ENCODE data around the gene RTKN2. TPM values are rescaled to one million over a fixed set of nuclear protein-coding genes. Genes with fewer than 3 reads are reported as not detected.

RTKN2 gene
- total RNA-seq, 1 donor from 2014 or later, result 6.7 TPM

- no peak overlapping the region for H3K4me3 ChIP-seq (ENCODE audit: low read depth, low read length)
- DNase-seq (ENCODE audit: low read depth), result no peak
- H3K27me3 ChIP-seq (ENCODE audit: control insufficient read depth, insufficient read depth, low read length), result no peaks in the 10 kb centered on the region
- no peaks in the 10 kb centered on the region for H3K36me3 ChIP-seq (ENCODE audit: control insufficient read depth, insufficient read depth, low read length)
- TF ChIP-seq CTCF (IDR thresholded peaks at IDR 0.05; ENCODE audit: insufficient read depth, low read length, poor library complexity, severe bottlenecking), result no peak
These were observed 79.5 kb downstream of the RTKN2 start for GRCh38 chr10:62189131-62189530.

- H3K27me3 ChIP-seq (ENCODE audit: control insufficient read depth, insufficient read depth, low read length), result no peaks in the 10 kb centered on the region
- DNase-seq (ENCODE audit: low read depth), result no peak
- no peak for TF ChIP-seq CTCF (IDR thresholded peaks at IDR 0.05; ENCODE audit: insufficient read depth, low read length, poor library complexity, severe bottlenecking)
- H3K36me3 ChIP-seq (ENCODE audit: control insufficient read depth, insufficient read depth, low read length), result no peaks in the 10 kb centered on the region
- H3K4me3 ChIP-seq (ENCODE audit: low read depth, low read length), result no peak overlapping the region
These were observed 80.5 kb downstream of the RTKN2 start for GRCh38 chr10:62188021-62188616.

- H3K4me3 ChIP-seq (ENCODE audit: low read depth, low read length), result no peak overlapping the region
- no peaks in the 10 kb centered on the region for H3K27me3 ChIP-seq (ENCODE audit: control insufficient read depth, insufficient read depth, low read length)
- no peaks in the 10 kb centered on the region for H3K36me3 ChIP-seq (ENCODE audit: control insufficient read depth, insufficient read depth, low read length)
- no peak for TF ChIP-seq CTCF (IDR thresholded peaks at IDR 0.05; ENCODE audit: insufficient read depth, low read length, poor library complexity, severe bottlenecking)
- no peak for DNase-seq (ENCODE audit: low read depth)
These were observed 81.5 kb downstream of the RTKN2 start for GRCh38 chr10:62186999-62187675.

GRCh38 chr10:62185919-62186692 is 82.5 kb downstream of the RTKN2 start:
- no peaks in the 10 kb centered on the region for H3K36me3 ChIP-seq (ENCODE audit: control insufficient read depth, insufficient read depth, low read length)
- TF ChIP-seq CTCF (IDR thresholded peaks at IDR 0.05; ENCODE audit: insufficient read depth, low read length, poor library complexity, severe bottlenecking), result no peak
- no peak for DNase-seq (ENCODE audit: low read depth)
- no peak overlapping the region for H3K4me3 ChIP-seq (ENCODE audit: low read depth, low read length)
- H3K27me3 ChIP-seq (ENCODE audit: control insufficient read depth, insufficient read depth, low read length), result no peaks in the 10 kb centered on the region

GRCh38 chr10:62183857-62184795 is 84.5 kb downstream of the RTKN2 start:
- DNase-seq (ENCODE audit: low read depth), result no peak
- Histone ChIP-seq H3K27me3 (ENCODE audit: control insufficient read depth, insufficient read depth, low read length) (no peaks in the 10 kb centered on the region), H3K4me3 (ENCODE audit: low read depth, low read length) (no peak overlapping the region), H3K36me3 (ENCODE audit: control insufficient read depth, insufficient read depth, low read length) (no peaks in the 10 kb centered on the region)
- no peak for TF ChIP-seq CTCF (IDR thresholded peaks at IDR 0.05; ENCODE audit: insufficient read depth, low read length, poor library complexity, severe bottlenecking)
